ENCODE results near the gene DAAM2.

GRCh38 chr6:39812496-39812852 lies 20.3 kb downstream of the DAAM2 start:
- TF ChIP-seq EZH2 (IDR thresholded peaks at IDR 0.05; ENCODE audit: low read length, missing control alignments) (no peak), CTCF (conservative IDR thresholded peaks at IDR 0.05 in 1 of 2, IDR thresholded peaks at IDR 0.05 in 1 of 2; ENCODE audit: low read depth in 1 of 2, low read length in 2 of 2) (no peak)
